ENCODE data around the gene BBC3.
A peak's percentile ranks its signal among the peaks of the same experiment; 100 is the strongest.

DNA sequence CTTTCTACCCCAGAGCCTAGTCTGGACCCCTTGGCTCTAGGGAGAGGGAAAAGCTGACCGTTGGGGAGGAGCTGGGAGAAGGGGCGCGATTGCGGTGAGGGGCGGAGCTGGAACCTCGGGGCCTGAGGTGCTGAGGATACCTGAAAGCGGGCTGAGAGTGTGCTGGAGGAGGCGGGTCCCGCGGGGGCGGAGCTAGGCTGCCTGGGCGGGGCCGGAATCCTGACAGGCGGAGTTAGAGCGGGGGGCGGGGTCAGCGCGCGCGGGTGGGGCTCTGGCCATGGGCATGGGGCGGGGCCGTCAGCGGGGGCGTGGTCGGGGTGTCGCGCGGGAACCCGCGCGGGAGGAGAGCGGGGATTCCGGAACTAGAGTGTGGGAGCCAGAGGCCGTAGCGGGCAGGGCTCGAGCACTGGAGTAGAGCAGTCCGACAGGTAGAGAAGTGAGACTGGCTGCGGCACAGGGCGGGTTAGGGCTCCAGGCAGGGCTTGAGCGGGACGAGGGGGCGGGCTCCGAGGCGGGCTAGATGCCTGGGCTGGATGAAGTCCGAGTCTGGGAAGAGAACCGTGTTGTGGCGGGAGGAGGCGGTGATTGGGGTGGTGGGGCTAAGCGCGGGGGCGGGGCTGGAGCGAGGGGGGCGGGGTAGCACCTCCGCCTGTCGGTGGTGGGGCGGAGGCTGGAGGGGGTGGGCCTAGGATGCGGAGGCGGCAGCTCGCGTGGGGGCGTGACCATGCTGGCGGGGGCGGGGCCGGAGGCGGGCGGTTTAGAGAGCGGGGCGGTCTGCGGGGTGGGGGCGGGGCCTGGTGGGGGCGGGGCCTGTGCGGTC lies 43.3 kb upstream of the BBC3 start, which contains the start of gene INAFM1:
- no peak for TF ChIP-seq CTCF (conservative IDR thresholded peaks at IDR 0.05; ENCODE audit: low read depth in 2 of 2)
- TF ChIP-seq EZH2phosphoT487 (IDR thresholded peaks at IDR 0.05; ENCODE audit: unreplicated experiment), result no peak
- TF ChIP-seq, protein P1, sequence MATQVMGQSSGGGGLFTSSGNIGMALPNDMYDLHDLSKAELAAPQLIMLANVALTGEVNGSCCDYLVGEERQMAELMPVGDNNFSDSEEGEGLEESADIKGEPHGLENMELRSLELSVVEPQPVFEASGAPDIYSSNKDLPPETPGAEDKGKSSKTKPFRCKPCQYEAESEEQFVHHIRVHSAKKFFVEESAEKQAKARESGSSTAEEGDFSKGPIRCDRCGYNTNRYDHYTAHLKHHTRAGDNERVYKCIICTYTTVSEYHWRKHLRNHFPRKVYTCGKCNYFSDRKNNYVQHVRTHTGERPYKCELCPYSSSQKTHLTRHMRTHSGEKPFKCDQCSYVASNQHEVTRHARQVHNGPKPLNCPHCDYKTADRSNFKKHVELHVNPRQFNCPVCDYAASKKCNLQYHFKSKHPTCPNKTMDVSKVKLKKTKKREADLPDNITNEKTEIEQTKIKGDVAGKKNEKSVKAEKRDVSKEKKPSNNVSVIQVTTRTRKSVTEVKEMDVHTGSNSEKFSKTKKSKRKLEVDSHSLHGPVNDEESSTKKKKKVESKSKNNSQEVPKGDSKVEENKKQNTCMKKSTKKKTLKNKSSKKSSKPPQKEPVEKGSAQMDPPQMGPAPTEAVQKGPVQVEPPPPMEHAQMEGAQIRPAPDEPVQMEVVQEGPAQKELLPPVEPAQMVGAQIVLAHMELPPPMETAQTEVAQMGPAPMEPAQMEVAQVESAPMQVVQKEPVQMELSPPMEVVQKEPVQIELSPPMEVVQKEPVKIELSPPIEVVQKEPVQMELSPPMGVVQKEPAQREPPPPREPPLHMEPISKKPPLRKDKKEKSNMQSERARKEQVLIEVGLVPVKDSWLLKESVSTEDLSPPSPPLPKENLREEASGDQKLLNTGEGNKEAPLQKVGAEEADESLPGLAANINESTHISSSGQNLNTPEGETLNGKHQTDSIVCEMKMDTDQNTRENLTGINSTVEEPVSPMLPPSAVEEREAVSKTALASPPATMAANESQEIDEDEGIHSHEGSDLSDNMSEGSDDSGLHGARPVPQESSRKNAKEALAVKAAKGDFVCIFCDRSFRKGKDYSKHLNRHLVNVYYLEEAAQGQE (IDR thresholded peaks at IDR 0.05; ENCODE audit: unreplicated experiment), result no peak
- no peak for TF ChIP-seq ZNF114 (CRISPR knock-in tag; IDR thresholded peaks at IDR 0.05)
- peak; percentile 57; the same call in 1 of the 2 replicates for TF ChIP-seq POLR2AphosphoS5 (IDR thresholded peaks at IDR 0.05; ENCODE audit: low read depth)
- no peak for TF ChIP-seq EZH2 (IDR thresholded peaks at IDR 0.05; ENCODE audit: low read depth, unreplicated experiment)

All from GM23338 (cell line).